Bone marrow (tissue), 2 donors: Measurements from ENCODE around the gene BAAT.

Experiments
- DNase-seq, 2 donors: peaks; one replicate each; lab custom pipeline; 2025; lab: John Stamatoyannopoulos, UW

The BAAT gene

DNA sequence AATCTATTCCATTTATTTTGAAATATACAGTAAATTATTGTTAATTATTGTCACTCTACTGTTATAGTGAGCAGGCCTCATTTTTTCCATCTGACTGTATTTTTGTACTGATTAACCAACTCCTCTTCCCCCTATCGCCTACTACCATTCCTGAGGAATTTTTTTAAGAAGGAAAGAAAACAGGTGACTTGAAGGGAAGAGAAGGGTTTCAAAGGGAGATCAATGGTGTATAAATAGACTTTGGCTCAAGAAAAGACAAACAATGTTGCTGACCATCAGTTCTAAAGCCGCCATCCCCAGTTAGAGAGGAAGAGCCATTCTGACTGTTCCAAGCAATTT is 69.7 kb downstream of the BAAT start:
- DNase-seq, result no peak

DNA sequence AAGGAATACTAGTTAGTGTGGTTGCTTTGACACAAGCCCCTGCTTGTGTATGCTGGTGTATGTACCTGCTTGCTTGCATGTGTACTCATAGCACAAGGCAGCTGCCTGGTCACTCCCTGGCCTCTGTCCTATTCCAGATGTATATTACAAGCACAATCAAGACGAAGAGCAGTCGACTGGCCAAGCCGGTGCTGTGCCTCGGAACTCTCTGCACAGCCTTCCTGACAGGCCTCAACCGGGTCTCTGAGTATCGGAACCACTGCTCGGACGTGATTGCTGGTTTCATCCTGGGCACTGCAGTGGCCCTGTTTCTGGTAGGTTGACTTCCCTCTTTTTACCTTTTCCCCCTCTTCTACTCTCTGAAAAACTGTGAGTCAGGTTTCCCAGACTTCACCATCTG is 72.1 kb downstream of the BAAT start:
- DNase-seq, result no peak

DNA sequence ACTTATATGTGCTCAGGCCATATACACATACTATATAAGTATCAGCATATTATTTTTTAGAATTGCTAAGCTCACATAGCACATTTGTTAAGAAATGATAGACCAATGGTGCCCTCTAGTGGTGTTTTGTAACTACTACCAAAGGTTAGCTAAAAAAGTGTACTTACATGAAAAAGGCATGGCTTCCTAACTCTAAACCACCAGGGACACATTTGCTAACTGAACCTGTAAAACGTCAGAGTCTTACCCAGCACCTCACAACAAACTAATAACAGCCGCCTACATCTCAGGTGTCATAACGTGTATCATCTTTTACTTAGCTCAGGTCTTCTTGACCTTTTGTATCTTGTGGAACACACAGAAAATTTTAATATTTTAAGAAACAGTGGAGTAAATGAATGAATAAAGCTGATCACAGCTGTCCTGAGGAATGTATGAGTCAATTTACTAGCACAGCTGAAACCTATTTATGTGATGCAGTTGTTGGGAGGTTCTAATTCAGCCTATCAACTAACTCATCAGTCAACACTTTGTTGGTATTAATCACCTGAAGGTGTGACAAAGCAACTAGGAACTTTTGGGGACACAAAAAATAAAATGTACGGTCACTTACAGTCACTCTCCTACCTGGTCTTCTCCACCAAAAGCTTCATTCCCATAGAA is 72.9 kb downstream of the BAAT start:
- DNase-seq, result peak in 1 of 2 donors; percentile 57

DNA sequence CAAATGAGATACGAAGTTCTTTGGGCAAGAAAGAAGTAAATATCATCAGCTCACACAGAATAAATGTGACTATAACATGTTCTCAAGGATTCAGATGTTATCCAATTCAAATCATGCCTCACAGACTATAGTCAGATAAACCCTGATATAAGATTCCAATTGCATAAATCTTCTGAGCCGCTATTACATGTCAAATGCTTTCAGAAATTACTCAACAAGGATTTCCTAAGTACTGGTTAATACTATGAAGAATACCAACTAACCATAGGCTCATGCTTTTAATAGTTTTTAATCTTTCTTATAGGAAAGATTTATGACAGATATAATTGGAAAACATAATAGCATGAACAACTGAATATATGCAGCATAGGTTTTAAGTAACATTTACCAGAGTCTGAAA is 73.6 kb downstream of the BAAT start:
- DNase-seq, result no peak
